HG03342 (cell line): ENCODE measurements around the gene INSL6.
"Not testable (repeated sequence)": the region's sequence is repeated elsewhere in the genome, so short reads cannot be mapped to it uniquely, and the experiment has no call there.

Source experiments
- ATAC-seq: cut with Tn5 transposase; IDR thresholded peaks from one replicate; pipeline ENCODE4 v1.9.1; 2021; ENCODE audit warnings: mild to moderate bottlenecking, moderate library complexity; ENCODE audit not compliant: unreplicated experiment

Gene INSL6, protein sequence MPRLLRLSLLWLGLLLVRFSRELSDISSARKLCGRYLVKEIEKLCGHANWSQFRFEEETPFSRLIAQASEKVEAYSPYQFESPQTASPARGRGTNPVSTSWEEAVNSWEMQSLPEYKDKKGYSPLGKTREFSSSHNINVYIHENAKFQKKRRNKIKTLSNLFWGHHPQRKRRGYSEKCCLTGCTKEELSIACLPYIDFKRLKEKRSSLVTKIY

DNA sequence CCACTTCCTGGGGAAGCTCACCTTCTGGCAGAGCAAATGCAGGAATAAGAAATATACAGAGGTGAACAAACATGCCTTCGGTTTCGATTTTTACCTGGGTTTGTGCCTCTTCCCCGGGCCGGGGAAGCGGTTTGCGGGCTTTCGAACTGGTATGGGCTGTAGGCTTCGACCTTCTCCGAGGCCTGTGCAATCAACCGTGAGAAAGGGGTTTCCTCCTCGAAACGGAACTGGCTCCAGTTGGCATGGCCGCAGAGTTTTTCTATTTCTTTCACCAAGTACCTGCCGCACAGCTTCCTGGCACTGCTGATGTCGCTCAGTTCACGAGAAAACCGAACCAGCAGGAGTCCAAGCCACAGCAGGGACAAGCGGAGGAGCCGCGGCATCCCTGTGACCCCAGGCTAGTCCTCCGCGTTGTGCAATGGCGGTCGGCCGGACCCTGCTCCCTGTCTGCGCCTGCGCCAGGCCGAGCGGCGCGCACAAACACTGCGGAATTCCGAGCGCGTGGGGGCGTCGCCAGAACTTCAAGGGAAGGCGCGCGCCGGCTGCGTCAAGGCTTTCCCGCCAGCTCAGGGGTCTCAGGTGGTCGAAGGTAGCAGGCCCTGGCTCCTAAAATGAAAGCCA lies at the start of gene INSL6:
TSS of gene INSL6 (minus strand) at position 420 of the 621 bp plus-strand sequence. CDS start at position 383, 37 bp downstream.
- no peak for ATAC-seq

DNA sequence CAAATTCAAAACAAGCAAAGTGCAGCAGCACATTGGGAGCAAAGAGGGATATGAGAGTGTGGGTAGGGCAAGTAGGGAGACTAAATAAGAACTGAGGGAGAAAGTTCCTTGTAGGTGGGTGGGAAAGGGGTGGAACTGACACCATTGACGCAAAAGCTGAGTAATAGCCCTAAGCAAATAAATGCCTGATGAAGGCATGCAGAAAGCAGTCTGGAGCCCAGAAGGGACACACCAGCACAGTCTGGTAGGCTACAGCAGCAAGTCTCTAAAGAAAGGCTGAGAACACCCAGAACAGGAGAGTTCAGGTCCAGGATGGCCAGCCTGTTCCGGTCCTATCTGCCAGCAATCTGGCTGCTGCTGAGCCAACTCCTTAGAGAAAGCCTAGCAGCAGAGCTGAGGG lies 45.8 kb upstream of the INSL6 start, which contains the start of gene INSL4:
TSS of gene INSL4 (plus strand) at position 208 of the 400 bp plus-strand sequence. CDS start at position 313, 105 bp downstream.
- no peak for ATAC-seq

GRCh38 chr9:5230554-5230953 lies 45.1 kb upstream of the INSL6 start:
- ATAC-seq: no peak

- ATAC-seq: no peak
Observed at GRCh38 chr9:5205071-5205470, 19.6 kb upstream of the INSL6 start.

GRCh38 chr9:5195463-5195862 lies 10.0 kb upstream of the INSL6 start:
- ATAC-seq: no peak

DNA sequence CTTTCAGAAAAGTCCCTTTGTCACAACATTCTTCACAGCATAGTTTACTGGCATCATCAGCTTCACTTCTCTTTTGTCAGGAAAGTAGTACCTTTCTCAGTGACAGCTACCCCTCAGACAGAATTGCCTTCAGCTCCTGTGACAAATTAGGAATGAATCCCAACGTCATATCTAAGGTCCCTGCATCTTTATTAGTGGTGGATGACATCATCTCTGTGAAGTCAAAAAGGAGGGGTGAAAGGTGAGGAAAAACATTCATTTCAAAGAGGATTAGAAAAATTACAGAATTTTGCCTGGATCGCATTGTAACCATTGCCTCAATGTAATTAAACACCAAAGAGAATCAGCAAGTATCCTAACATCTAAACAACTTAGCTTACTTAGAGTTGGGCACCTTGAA lies 7.9 kb upstream of the INSL6 start:
- ATAC-seq: no peak

GRCh38 chr9:5191985-5192384 lies 6.5 kb upstream of the INSL6 start:
- no peak for ATAC-seq

DNA sequence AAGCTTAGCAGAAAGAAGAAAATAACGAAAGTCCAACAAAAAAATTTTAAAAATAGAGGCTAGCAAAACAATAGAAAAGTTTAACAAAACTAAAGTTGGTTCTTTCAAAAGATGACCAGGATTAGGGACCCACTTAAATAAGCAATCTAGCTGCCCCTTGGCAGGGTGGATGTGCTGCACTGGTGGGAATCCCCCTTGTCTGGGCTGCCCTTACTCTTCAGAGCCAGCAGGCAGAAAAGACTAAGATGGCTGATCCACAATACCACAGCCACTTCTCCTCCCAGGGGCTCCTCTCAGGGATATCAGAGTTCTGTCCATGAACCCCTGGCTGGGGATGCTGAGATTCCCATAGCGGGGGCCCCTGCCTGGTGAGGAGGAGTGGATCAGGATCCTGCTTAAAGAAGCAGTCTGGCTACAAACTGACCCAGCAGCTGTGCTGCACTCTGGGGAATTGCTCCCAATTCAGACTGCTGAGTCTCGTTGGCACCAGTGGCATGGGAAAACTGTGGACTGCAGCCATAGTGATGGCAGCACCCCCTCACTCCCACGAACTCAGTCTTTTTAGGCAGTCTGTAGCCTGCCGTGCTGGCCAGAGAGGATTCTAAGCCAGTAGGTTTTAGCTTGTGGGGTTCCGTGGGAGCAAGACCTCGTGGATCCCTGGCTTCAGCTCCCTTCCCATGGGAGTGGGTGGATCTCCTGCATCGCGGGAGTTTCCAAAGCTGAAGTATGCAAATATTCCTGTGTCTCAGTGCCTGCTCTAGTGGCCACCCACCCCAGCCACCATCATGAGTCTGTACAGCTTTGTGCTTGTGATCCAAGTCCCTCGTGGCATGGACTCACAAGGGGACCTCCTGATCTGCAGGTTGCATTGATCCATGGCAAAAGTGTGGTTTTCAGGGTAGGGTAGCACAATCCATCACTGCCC lies 2.9 kb upstream of the INSL6 start:
- no peak for ATAC-seq

GRCh38 chr9:5186416-5187169 lies 1.2 kb upstream of the INSL6 start:
- ATAC-seq: no peak

DNA sequence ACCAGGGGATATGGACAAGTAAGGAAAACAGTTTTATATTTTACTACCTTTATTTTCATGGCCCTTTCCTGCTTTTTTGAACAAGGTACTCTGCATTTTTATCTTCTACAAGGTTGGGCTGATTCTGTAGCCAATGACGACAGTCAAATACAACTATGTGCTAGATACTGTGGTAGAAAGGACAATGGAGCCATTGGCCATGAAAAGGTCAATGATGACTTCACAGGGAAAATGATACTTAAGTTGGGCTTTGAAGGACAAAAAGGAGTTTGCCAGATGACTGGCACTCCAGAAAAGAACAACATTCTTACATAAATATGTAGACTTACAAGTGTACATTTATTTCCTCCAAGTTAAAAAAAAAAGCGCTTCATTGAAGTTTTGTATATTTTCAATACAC lies 663 bp downstream of the INSL6 start:
- ATAC-seq: no peak

DNA sequence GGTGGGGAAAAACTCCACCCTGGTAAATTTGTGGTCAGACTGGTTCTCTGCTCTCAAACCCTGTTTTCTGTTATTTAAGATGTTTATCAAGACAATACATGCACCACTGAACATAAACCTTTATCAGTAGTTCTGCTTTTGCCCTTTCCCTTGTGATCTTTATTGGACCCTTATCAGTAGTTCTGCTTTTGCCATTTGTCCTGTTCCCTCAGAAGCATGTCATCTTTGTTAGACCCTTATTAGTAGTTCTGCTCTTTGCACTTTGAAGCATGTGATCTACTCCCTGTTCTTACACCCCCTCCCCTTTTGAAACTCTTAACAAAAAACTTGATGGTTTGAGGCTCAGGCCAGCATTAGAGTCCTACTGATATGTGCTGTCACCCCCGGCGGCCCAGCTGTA lies 4.8 kb downstream of the INSL6 start:
- not testable (repeated sequence) for ATAC-seq

GRCh38 chr9:5178126-5178805 lies 7.2 kb downstream of the INSL6 start:
- ATAC-seq: no peak

DNA sequence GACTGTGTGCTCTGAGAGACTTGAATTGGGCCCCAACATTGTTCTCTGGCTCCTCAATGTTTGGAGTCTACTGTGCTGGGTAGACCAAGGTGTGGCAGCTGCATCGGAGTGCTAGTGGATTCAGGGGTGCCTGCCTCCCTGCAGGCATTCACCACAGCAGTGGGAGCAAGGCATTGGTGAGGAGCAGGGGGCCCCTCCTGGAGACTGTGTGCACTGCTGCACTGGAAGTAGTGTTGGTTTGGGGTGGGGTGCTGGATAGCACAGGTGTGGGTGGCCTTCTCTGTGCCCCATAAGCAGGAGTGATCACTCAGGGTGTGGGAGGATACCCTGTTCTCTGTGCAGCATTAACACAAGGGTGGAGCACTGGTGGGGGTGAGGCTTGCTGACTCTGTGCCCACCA lies 39.2 kb downstream of the INSL6 start:
- no peak for ATAC-seq

- no peak for ATAC-seq
Observed at GRCh38 chr9:5144217-5144616, 41.2 kb downstream of the INSL6 start.

- no peak for ATAC-seq
Observed at GRCh38 chr9:5140151-5140550, 45.3 kb downstream of the INSL6 start.

DNA sequence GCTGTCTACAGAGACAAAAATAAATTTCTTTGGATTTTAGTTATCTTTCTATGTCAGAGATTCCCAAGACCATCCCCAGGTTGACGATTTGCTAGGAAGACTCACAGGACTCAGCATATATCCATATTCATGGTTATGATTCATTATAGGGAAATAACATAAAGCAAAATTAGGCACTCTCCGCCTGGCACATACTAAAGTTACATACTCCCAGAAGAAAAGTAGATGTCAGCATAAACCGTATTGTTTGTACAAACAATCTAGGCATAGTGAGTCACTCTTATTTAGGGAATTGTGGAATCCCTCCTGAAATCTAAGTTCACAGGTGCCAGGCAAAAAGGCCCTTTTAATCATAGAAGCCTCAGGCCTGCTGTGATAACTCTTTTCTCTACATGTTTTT lies 62.9 kb downstream of the INSL6 start:
- ATAC-seq: no peak

DNA sequence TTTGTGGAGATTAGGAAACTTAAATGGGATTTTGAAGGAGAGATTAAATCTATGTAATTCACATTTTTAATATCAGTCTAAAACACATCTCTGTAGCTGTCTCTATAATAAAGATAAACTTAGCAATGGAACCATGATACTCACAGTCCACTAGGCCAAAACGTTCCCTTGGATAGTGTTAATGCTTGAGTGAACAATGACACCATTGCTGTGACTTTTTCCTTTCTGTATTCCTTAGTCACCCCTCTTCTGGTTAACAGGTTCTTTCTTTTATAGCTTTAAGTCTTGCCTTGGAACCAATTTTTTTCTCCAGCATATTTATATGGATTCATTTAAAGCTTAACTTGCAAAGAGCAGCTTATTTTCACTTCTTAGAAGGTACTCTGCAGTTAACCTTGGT lies 63.3 kb downstream of the INSL6 start:
- no peak for ATAC-seq

DNA sequence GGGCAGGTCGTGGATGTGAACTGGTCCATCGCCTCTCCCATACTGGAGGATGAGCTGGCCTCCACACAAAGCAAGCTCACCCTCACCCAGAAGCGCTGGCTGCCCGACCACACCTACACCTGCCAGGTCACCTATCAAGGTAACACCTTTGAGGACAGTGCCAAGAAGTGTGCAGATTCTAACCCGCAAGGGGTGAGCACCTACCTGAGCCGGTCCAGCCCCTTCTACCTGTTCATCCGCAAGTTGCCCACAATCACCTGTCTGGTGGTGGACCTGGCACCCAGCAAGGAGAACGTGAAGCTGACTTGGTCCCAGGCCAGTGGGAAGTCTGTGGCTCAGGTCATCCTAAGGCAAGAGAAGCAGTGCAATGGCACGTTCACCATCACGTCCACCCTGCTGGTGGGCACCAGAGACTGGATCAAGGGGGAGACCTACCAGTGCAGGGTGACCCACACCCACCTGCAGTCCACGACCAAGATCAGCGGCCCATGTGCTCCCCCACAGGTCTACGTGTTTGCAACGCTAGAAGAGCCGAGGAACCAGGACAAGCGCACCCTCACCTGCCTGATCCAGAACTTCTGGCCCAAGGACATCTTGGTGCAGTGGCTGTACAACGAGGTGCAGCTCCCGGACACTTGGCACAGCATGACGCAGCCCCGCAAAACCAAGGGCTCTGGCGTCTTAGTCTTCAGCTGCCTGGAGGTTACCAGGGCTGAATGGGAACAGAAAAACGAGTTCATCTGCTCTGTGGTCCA lies 71.3 kb downstream of the INSL6 start:
- ATAC-seq: no peak
